Measurements from ENCODE around the gene EHD4.

The EHD4 gene

DNA sequence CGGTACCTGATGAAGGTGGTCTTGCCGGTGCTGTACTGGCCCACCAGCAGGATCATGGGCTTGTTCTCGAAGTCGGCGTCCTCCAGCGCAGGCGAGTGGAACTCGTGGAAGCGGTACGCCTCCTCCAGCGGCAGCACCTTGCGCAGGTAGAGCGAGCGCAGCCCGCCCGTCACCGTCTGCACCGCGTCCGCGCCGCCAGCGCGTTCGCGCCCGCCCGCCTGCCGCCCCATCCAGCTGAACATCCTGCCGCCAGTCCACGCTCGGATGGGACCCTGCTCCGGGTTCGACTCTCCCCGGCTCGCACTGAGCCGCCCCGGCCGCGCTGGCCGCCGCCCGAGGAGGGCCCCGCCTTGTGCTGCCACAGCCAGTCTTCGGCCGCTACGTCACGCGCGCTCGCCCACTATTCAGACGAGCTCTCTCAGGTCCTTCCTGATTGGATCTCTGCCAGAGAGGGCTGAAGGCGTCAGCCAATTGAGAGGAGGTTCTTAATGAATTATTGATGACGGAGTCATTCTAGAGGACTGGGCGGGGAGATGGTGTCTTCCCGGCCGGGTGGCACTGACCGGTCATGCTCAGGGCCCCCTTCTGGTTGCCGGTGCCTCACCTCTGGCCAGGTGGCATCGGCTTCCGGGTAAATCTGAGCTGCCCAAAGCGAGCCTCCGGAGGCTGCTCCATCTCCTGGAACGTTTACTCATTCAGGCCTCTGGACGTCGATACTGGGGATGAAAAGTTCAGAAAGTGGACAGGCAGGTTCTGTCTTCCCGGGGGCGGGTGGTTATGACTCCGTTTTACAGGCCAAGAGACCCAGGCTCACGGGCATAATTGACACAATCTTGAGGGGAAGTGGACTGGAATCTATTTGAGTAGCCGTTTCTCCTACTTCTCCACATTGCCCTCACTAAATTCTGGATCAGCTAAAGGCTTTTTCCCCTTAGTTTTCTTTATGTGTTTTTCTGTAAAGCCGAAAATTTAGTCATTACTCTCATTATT, at the start of gene EHD4:
EHD4 (minus strand) TSS at position 305 of the 990 bp plus-strand sequence; CDS start at position 242, 63 bp downstream.
- peak; percentile 97 for DNase-seq

GRCh38 chr15:42021593-42021992, 49.2 kb upstream of the EHD4 start:
- DNase-seq, result no peak

DNA sequence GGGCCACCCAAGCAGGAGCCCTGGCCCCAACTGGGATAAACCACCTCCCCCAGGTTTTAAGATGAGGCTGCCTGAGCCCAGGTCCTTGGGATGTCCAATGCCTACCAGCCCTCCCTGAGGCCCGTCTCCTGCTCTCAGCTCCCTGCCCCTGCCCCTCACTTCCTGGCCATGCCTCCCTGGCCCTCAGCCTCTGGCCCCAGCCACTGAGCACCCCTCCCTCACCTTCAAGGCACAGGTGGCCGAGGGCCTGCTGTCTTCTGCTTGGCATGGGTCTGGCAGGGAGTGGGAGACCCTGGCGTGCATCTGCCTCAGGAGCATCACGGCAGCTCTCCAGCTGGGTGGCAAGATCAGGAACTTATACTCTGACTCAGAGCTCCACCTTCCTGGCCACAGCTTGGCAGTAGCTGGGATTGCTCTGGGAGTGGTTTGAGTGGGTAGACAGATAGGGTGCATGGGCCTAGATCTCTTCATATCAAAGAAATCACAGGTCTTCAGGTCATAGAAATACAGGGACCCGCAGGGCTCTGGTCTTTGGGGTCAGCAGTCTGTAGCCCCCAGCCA, 48.4 kb upstream of the EHD4 start, which contains the start of gene PLA2G4E:
PLA2G4E (minus strand) TSS at position 330 of the 561 bp plus-strand sequence; CDS start at position 318, 12 bp downstream.
- DNase-seq, result no peak

DNA sequence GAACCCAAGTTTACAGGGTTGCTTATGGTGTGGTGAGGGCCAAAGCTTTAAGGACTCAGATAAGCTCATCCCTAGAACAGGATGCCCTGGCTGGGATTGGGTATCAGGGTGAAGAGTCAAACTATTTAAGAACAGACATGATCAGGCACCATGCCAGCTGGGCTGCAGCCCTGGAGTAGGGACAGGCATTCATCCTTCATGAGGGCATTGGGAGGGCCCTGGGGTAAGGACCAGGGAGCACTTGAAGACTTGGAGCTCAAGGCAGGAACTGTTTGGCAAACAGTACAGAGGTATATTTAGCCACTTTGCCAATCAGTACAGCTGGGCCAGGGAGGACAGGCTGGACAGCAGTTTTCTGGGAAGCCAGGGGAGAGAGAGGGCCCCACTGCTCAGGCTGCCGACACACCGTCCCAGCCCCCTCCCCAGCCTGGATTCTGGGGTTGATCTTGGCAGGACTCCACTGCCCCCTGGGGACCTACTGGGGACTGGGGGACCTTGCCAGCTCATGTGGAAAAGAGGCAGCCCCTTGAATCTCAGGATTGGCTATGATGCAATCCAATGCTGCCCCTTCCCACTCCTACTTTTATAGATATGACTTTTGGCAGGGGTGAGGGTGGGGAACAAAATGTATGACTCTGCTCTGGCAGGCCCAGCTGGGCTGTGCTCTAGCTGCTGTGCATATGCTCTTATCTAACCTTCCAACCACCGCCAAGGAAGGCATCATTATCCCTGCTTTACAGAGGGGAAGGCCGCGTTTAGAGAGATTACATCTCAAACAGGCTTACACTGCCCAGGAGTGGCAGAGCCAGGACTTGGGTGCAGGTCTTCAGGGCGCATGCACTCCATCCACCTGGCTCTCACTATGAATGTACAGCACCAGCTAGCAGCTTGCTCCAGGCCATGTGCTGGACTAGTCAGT, 46.2 kb upstream of the EHD4 start:
- DNase-seq, result no peak

GRCh38 chr15:42016971-42017370, 44.6 kb upstream of the EHD4 start:
- DNase-seq, result no peak

DNA sequence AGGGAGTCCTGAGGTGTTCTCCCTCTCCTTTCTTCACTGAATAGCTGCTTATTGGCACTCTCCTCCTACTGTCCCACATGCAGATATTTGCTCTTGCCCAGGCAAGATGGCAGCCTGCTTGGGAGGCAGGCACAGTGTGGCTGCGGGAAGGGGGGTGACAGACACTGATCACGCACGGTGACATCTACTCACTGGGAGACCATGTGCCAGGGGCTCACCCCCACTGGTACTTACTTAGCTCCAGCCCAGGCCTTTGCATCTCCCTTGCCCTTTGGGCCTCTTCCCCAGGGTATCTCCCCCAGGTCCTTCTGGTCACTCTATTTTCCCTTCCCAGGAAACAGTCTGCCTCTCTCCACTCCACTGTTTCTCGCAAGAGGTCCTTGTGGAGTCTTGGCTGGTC, 42.0 kb upstream of the EHD4 start:
- no peak for DNase-seq

DNA sequence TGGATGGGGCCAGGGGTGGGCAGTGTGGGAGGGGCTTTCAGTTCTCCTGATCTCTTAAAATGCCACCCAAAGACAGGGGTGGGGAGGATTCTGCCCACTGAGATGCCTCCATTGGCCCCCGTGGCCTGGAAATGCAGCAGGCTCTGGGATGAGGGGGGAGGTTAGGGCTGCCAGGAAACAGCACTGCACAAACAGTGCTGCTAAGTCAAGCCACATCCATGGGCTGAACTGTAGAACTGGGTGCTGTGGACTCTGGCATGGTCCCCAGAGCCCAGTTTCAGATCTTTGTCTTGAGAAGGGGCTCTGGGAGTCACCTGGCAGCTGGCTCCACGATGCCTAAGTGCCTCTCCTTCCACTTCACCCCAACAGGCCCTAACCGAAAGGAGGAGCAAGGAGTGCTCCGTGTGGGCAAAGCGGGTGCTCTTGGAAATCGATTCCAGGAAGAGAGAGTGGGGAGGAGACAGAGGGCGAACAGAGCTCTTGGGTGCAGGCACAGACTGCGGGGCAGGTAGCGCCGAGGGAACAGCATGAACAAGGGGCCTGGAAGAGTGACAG, 40.6 kb upstream of the EHD4 start:
- DNase-seq, result no peak

DNA sequence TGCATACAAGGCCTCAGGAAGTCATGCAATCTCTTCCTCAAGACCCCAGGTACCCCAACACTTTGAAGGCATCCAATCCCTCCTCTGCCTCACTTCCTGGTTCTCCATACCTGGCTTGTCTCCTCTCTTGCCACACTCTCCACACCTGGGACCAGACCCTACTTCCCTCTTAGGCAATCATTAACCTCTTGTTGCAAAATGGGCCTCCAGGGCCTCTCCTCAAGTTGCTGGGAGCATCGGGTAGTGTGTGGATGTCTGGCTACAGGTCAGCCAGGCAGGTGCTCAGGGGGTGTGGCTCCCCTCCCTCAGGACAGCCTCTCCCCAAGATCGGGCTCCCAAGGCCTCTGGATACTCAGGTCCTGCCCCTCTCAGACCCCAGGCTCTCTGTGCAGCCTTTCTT, 39.9 kb upstream of the EHD4 start:
- no peak for DNase-seq

DNA sequence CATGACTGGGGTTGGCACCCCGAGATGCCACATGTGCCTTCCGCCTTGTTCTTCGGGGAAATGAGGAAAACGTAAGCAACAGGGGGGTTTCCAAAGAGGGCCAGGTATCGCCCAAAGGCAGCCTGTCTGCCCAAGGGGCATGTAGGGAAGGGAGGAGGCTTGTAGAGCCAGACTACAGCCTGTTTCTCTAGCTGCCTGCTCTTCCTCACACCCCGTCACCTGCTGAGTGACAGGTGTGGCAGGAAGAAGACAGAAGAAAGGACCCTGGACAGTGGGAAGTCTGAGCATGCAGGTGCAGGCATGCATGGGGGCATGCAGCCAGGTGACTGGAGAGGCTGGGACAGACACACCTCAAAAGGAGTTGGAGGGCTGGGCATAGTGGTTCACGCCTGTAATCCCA, 38.7 kb upstream of the EHD4 start:
- no peak for DNase-seq

DNA sequence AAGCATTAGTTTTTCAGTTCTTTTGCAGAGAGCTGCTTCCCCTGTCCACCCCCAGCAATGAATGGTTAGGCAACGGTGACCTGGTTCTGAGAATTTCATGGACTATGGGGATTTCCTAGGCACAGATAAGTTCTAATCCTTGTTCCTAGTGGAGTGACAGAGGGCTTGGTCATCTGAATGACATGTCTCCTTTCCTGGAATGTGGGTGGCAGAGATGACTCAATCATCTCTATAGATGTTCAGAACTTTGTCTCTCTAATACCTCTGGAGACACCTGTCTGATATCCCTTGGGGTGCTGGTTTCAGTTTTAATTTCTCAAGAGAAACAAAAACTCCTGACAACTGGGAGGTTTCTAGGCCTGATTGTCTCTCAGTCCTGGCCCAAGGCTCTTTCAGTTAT, 38.1 kb upstream of the EHD4 start:
- DNase-seq, result peak; percentile 37

DNA sequence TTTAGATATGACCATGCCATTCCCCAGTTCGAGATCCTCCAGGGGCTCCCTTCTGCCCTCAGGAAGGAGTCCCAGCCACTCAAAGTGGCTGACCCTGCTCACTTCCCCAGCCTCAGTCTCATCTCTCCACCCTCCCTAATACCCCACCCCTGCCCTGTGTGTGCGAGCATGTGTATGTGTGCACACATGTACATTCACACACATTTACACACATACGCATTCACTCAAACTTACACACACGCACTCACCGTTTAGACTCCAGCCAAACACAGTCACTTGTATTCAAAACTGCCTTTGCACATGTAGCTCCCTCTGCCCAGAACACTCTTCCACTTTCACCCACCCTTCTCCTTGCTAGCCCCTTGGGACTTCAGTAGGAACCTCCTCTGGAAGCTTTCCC, 37.1 kb upstream of the EHD4 start:
- no peak for DNase-seq

DNA sequence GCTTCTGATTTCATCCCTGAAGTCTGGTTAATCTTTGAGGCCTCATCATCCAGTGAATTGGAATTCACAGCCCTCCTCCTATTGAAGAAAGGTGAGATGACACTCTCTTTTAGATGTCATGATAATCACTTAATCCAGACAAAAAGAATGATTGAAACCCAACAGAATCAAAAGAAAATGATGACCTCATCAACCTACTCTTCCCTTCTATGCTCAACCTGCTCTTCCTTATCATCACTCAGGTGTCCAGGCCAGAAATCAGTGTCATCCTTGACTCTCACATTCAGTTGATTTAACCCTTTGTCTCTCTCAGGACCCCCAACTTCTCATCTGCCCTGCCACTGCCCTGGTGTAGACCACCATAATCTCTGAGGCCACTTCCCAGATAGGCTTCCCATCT, 36.7 kb upstream of the EHD4 start:
- DNase-seq, result no peak

DNA sequence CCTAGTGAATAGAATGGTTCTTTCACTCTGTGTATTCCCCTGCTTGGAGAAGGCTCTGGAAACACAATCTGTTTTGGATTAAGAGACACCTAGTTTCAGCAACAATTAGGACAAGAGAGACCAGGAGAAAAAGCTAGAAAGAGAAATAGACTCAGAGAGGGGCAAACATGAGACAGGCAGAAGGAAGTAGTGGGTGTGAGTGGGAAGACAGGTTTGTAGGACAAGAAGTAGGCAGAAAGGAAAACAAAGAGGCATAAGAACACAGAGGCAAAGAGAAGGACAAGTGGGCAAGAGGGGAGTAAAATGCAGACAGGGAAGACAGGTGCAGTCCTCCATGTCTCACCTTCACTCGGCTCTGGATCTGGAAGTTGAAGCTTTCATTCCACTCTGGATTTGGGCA, 35.0 kb upstream of the EHD4 start:
- no peak for DNase-seq

GRCh38 chr15:42002333-42002732, 30.0 kb upstream of the EHD4 start:
- DNase-seq, result no peak

GRCh38 chr15:42001236-42001635, 28.9 kb upstream of the EHD4 start:
- DNase-seq, result no peak

DNA sequence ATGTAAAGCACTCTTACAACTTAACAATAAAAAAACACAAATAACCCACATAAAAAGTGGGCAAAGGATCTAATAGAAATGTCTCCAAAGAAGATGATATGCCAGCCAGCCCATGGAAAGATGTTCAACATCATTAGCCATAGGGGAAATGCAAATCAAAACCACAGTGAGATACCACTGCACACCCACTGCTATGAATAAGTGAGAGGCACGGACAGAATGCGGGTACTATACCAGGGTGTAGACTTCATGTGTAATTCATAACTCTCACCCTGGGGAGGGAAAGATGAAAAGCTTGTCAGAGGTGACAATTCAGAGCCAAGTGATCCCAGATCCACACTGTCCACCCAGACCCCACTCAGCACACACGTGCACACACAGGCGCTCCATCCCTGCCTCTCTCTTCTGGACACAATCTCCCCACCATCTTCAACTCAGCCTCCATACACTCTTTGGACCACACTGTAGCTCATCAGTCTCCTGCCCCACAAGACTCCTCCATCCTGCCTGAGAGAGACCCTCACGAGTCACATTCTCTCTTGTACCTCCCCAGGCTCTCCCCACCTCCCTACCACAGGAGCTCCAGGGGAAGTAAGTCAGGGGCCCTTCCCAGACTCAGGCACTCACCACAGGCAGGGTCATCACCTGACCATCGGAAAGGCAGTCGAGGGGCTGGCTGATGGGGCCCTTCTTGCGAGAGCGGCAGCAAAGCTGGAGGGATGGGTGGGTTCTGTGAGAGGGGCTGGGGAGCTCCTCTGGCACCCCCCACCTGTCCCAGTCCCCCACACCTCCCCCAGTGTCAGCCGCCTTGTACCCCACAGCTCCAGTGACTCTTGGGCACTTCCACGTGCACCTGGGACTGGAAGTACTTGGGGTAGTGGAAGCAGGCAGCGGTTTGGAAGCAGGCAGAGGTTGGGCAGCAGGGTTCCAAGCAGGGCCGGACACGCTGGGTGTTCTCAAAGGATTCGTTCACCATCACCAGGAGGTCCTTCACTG, 27.2 kb upstream of the EHD4 start:
- DNase-seq, result no peak

DNA sequence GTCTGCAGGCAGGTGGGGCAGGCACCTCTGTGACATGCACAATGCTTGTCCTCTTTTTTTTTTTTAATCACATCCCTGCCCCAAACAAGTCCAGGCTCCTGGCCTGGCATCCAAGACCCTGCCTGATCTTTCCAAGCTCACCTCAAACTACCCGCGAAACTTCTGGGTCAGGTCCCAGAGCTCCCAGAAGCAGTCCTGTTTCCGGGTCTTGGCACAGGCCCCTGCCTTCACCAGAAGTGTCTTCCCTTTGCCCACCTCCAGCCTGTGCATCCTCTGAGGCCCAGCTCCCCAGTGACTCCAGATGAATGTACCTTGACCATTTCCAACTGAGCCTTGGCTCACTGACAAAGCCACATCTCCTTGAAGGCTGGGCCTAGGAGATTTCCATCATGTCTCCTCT, 25.5 kb upstream of the EHD4 start:
- DNase-seq, result no peak

- DNase-seq, result no peak
Observed at GRCh38 chr15:41996921-41997592, 24.7 kb upstream of the EHD4 start.

DNA sequence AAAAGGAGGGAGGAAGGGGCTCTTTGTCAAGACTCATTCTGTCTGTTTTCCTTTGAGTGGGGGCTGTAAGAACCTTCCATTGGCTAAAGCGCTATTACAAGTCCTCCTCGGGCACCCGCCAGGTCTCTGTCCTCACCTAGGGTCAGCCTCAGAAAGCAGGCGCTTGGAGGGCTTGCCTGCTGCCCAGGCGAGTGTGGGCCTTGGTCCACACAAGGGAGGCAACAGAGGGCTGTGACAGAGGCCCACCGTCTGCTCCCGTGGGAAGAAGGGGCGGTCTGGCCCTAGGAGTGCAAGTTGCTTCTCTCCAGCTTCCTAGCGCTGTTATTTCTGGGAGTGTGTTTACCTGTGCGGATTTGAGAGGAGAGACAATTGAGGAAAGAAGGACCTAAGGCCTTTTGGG, 24.0 kb upstream of the EHD4 start:
- no peak for DNase-seq

GRCh38 chr15:41995476-41995855, 23.1 kb upstream of the EHD4 start:
- no peak for DNase-seq

Data from stimulated activated CD4-positive, alpha-beta T cell treated with anti-CD3 and anti-CD28 coated beads, Interleukin-15, amount 100 ng/mL, for 24 hours (primary cell).